Liver (tissue), 3 donors: ENCODE results near the gene SPRR4.

Experiments
- EGR1 ChIP-seq, 2 donors: IDR thresholded peaks; 2 replicates each; pipeline ENCODE4 v1.6.1; 2016 to 2018; ENCODE audit warnings: antibody characterized with exemption in 2 of 2, low read depth in 2 of 2
- HNF4G ChIP-seq: IDR thresholded peaks from 2 replicates; pipeline ENCODE4 v1.6.1; 2016; ENCODE audit warnings: antibody characterized with exemption
- TAF1 ChIP-seq: conservative IDR thresholded peaks from 2 replicates; pipeline ENCODE4 v1.6.1; 2016; ENCODE audit warnings: antibody characterized with exemption, mild to moderate bottlenecking
- YY1 ChIP-seq: IDR thresholded peaks from 2 replicates; pipeline ENCODE4 v1.6.1; 2016; ENCODE audit warnings: antibody characterized with exemption, mild to moderate bottlenecking
- TF ChIP-seq, protein P1 (sequence below): IDR thresholded peaks from 2 replicates; pipeline ENCODE4 v1.6.1; 2016; ENCODE audit warnings: antibody characterized with exemption
- TF ChIP-seq, protein P2 (sequence below): IDR thresholded peaks from 2 replicates; pipeline ENCODE4 v1.6.1; 2016; ENCODE audit warnings: antibody characterized with exemption
- TF ChIP-seq, protein P3 (sequence below): fragments of 150-350 bp; IDR thresholded peaks from 2 replicates; pipeline ENCODE4 v1.5.1; 2017; ENCODE audit warnings: improper control_type of control experiment, low read depth, low read length; ENCODE audit not compliant: missing input control
- TF ChIP-seq, protein P4 (sequence below): IDR thresholded peaks from 2 replicates; pipeline ENCODE4 v1.6.1; 2016; ENCODE audit warnings: antibody characterized with exemption, mild to moderate bottlenecking
- donor health status: healthy.
- donor health status: healthy.

DNA sequence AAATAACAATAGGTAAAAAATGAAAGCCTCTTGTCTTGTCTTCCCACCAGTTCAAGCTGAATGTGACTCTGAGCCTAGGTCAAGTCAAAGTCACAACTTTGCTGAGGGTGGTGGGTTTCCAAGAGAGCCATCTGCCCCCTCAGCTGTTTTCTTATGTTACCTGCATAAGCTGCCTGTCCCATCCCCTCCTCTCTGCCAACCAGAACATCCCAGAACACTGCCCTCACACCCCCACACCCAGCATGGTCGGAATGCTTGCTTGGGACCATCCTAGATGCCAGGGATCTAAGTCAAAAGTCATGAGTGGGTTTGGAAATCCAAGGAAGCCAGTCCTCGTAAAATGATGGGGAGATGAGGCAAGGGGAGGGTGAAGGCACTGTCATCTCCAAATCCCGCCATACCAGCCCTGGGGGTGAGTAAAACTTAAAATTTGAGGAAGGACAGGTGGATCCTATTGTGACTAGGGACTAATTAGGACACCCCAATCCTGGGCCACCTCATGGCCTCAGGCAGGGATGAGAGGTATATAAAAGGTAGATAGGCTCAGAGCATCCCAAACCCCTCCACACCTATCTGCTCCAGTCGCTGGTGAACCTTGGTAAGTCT lies 23.7 kb upstream of the SPRR4 start, which contains the start of gene SPRR5:
- TF ChIP-seq EGR1 (IDR thresholded peaks at IDR 0.05; ENCODE audit: low read depth in 2 of 2) (no peak), TAF1 (no peak), HNF4G (no peak), YY1 (no peak)
- TF ChIP-seq, protein P1, sequence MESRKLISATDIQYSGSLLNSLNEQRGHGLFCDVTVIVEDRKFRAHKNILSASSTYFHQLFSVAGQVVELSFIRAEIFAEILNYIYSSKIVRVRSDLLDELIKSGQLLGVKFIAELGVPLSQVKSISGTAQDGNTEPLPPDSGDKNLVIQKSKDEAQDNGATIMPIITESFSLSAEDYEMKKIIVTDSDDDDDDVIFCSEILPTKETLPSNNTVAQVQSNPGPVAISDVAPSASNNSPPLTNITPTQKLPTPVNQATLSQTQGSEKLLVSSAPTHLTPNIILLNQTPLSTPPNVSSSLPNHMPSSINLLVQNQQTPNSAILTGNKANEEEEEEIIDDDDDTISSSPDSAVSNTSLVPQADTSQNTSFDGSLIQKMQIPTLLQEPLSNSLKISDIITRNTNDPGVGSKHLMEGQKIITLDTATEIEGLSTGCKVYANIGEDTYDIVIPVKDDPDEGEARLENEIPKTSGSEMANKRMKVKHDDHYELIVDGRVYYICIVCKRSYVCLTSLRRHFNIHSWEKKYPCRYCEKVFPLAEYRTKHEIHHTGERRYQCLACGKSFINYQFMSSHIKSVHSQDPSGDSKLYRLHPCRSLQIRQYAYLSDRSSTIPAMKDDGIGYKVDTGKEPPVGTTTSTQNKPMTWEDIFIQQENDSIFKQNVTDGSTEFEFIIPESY, result no peak
- TF ChIP-seq, protein P2, sequence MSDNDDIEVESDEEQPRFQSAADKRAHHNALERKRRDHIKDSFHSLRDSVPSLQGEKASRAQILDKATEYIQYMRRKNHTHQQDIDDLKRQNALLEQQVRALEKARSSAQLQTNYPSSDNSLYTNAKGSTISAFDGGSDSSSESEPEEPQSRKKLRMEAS, result no peak
- TF ChIP-seq, protein P3, sequence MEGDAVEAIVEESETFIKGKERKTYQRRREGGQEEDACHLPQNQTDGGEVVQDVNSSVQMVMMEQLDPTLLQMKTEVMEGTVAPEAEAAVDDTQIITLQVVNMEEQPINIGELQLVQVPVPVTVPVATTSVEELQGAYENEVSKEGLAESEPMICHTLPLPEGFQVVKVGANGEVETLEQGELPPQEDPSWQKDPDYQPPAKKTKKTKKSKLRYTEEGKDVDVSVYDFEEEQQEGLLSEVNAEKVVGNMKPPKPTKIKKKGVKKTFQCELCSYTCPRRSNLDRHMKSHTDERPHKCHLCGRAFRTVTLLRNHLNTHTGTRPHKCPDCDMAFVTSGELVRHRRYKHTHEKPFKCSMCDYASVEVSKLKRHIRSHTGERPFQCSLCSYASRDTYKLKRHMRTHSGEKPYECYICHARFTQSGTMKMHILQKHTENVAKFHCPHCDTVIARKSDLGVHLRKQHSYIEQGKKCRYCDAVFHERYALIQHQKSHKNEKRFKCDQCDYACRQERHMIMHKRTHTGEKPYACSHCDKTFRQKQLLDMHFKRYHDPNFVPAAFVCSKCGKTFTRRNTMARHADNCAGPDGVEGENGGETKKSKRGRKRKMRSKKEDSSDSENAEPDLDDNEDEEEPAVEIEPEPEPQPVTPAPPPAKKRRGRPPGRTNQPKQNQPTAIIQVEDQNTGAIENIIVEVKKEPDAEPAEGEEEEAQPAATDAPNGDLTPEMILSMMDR, result no peak
- TF ChIP-seq, protein P4, sequence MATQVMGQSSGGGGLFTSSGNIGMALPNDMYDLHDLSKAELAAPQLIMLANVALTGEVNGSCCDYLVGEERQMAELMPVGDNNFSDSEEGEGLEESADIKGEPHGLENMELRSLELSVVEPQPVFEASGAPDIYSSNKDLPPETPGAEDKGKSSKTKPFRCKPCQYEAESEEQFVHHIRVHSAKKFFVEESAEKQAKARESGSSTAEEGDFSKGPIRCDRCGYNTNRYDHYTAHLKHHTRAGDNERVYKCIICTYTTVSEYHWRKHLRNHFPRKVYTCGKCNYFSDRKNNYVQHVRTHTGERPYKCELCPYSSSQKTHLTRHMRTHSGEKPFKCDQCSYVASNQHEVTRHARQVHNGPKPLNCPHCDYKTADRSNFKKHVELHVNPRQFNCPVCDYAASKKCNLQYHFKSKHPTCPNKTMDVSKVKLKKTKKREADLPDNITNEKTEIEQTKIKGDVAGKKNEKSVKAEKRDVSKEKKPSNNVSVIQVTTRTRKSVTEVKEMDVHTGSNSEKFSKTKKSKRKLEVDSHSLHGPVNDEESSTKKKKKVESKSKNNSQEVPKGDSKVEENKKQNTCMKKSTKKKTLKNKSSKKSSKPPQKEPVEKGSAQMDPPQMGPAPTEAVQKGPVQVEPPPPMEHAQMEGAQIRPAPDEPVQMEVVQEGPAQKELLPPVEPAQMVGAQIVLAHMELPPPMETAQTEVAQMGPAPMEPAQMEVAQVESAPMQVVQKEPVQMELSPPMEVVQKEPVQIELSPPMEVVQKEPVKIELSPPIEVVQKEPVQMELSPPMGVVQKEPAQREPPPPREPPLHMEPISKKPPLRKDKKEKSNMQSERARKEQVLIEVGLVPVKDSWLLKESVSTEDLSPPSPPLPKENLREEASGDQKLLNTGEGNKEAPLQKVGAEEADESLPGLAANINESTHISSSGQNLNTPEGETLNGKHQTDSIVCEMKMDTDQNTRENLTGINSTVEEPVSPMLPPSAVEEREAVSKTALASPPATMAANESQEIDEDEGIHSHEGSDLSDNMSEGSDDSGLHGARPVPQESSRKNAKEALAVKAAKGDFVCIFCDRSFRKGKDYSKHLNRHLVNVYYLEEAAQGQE, result no peak
